Gastroesophageal sphincter (tissue), 3 donors: ENCODE results near the gene CELSR1.

Source experiments
- EP300 ChIP-seq: sonication (generic); formaldehyde crosslinking; IDR thresholded peaks from one replicate; pipeline ENCODE4 v1.6.1; 2017; ENCODE audit warnings: antibody characterized with exemption, mild to moderate bottlenecking
- POLR2AphosphoS5 ChIP-seq: sonication (generic); formaldehyde crosslinking; IDR thresholded peaks from one replicate; pipeline ENCODE4 v1.6.1; 2017; ENCODE audit warnings: antibody characterized with exemption
- TF ChIP-seq, protein P1 (sequence below), 4 experiments: fragments of 200-600 bp in 2 of 4; fragments of 450-650 bp in 2 of 4; sonication (generic) in 1 of 4; IDR thresholded peaks; one replicate each; pipeline ENCODE4 v1.5.1; 2017 to 2019; ENCODE audit warnings: antibody characterized with exemption in 4 of 4, mild to moderate bottlenecking in 2 of 4, moderate library complexity in 2 of 4

DNA sequence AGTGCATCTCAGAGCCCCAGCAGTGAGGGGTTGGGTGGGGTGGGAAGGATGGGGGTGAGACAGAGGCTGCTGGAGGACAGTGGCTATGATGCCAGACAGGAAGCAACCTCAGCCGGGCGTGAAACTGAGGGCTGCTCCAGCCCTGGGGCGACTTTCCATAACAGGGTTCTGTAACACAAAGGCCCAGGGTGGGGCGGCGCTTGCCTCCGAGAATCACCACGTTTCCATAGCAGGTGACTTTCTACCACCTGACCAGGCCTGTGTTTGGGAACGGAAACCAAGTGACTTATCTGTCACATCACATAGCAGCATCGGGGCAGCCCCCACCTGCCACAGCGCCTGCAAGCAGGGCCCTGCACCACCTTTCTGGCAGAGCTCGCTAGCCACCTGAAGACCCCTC lies 116.2 kb downstream of the CELSR1 start:
- TF ChIP-seq EP300 (no peak), POLR2AphosphoS5 (no peak)
- TF ChIP-seq, protein P1, sequence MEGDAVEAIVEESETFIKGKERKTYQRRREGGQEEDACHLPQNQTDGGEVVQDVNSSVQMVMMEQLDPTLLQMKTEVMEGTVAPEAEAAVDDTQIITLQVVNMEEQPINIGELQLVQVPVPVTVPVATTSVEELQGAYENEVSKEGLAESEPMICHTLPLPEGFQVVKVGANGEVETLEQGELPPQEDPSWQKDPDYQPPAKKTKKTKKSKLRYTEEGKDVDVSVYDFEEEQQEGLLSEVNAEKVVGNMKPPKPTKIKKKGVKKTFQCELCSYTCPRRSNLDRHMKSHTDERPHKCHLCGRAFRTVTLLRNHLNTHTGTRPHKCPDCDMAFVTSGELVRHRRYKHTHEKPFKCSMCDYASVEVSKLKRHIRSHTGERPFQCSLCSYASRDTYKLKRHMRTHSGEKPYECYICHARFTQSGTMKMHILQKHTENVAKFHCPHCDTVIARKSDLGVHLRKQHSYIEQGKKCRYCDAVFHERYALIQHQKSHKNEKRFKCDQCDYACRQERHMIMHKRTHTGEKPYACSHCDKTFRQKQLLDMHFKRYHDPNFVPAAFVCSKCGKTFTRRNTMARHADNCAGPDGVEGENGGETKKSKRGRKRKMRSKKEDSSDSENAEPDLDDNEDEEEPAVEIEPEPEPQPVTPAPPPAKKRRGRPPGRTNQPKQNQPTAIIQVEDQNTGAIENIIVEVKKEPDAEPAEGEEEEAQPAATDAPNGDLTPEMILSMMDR (IDR thresholded peaks at IDR 0.05), result no peak
